ENCODE results near the gene ATP8A2. TPM values are rescaled to one million over a fixed set of nuclear protein-coding genes. Genes with fewer than 3 reads are reported as not detected.
"Not testable (repeated sequence)": the region's sequence is repeated elsewhere in the genome, so short reads cannot be mapped to it uniquely, and the experiment has no call there.

The ATP8A2 gene
- total and polyA plus RNA-seq, 9 donors = 0.23 to 0.95 (median 0.35) TPM

DNA sequence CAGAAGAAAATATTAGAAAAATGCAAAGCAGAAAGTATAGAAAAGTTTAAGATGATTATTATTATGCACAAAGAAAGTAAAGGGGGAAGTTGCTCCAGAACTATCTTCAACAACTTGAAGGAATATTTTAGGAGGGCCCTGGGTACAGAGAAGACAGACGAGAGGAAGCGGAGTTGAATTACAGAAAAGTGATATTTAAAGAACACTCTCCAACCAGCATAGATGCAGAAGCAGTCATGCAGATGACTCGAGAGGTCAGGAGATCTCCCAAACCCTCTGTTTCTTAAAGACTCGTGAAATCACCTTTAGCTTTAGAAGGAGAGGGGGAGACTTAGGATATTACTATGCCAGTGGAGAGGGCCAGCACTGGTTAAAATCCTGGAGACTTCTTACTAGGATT lies 688.6 kb downstream of the ATP8A2 start:
- DNase-seq = no peak
- no peaks in the 10 kb centered on the region for H3K9me3 ChIP-seq
- WGBS, 3 donors = 76 to 86% (median 79%) methylated on average over 4 of the region's 4 CpGs
- H3K27me3 ChIP-seq = no peaks in the 10 kb centered on the region
- no peak overlapping the region for H3K27ac ChIP-seq
- intact Hi-C loops (cut with DNase I) = loop anchor here in 1 of 4 donors (10.0 kb wide), 1 partner anchor 486 kb away; no protein-coding TSS in a partner anchor
- H3K4me3 ChIP-seq = no peak overlapping the region
- TF ChIP-seq, protein P1, sequence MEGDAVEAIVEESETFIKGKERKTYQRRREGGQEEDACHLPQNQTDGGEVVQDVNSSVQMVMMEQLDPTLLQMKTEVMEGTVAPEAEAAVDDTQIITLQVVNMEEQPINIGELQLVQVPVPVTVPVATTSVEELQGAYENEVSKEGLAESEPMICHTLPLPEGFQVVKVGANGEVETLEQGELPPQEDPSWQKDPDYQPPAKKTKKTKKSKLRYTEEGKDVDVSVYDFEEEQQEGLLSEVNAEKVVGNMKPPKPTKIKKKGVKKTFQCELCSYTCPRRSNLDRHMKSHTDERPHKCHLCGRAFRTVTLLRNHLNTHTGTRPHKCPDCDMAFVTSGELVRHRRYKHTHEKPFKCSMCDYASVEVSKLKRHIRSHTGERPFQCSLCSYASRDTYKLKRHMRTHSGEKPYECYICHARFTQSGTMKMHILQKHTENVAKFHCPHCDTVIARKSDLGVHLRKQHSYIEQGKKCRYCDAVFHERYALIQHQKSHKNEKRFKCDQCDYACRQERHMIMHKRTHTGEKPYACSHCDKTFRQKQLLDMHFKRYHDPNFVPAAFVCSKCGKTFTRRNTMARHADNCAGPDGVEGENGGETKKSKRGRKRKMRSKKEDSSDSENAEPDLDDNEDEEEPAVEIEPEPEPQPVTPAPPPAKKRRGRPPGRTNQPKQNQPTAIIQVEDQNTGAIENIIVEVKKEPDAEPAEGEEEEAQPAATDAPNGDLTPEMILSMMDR (IDR thresholded peaks at IDR 0.05) = no peak
- no peak for TF ChIP-seq EP300 (IDR thresholded peaks at IDR 0.05)
- no peak for TF ChIP-seq POLR2A (IDR thresholded peaks at IDR 0.05)
- H3K36me3 ChIP-seq = no peaks in the 10 kb centered on the region
- no peaks in the 10 kb centered on the region for H3K4me1 ChIP-seq (ENCODE audit: insufficient read depth)

DNA sequence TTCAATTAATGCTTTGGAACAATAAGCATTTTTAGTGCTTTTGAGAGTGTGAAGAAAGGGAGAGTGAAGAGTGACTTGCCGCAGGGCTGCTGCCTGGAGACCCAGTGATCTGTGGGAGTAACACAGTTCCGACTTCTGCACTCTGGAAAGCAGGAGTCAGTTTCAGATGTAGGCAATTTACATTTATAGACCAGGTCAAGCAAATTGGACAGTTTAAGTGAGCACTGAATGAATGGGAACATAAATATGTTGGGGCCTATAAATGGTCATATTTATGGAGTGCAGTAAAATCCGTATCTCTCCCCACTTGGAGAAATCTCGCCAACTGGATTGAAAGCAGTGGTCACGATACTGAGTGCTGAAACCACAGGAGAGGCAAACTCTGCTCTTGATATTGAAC lies 689.5 kb downstream of the ATP8A2 start:
- intact Hi-C loops (cut with DNase I) = loop anchor here in 1 of 4 donors (10.0 kb wide), 1 partner anchor 486 kb away; no protein-coding TSS in a partner anchor
- no peaks in the 10 kb centered on the region for H3K27me3 ChIP-seq
- DNase-seq = no peak
- no peaks in the 10 kb centered on the region for H3K4me1 ChIP-seq (ENCODE audit: insufficient read depth)
- no peaks in the 10 kb centered on the region for H3K36me3 ChIP-seq
- H3K27ac ChIP-seq = no peak overlapping the region
- no peak overlapping the region for H3K4me3 ChIP-seq
- TF ChIP-seq EP300 (IDR thresholded peaks at IDR 0.05) = no peak
- no peak for TF ChIP-seq POLR2A (IDR thresholded peaks at IDR 0.05)
- TF ChIP-seq, protein P1 (IDR thresholded peaks at IDR 0.05) = no peak
- H3K9me3 ChIP-seq = no peaks in the 10 kb centered on the region
- WGBS, 3 donors = 74 to 78% (median 76%) methylated on average over 5 of the region's 5 CpGs

DNA sequence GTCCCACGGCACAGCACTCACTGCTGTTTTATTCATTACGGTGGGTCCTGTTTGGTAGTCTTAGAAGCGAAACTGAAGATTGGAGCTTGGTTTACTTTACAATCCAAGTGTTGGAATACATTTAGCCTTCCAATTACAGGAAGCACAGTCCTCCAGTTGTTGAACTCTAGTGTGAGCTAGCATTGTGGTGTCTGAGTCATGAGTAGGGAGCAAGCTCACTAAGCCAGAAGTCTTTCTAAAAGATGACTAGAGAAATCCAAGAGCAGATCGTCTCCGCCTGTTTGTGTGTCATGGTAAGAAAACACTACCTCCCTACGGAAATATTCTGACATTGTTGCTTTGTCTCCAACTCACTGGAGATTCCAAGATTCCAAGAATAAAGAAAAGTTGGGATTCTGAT lies 690.2 kb downstream of the ATP8A2 start:
- DNase-seq = no peak
- no peaks in the 10 kb centered on the region for H3K9me3 ChIP-seq
- no peaks in the 10 kb centered on the region for H3K36me3 ChIP-seq
- H3K4me1 ChIP-seq (ENCODE audit: insufficient read depth) = no peaks in the 10 kb centered on the region
- H3K27ac ChIP-seq = no peak overlapping the region
- no peaks in the 10 kb centered on the region for H3K27me3 ChIP-seq
- TF ChIP-seq, protein P1 (IDR thresholded peaks at IDR 0.05) = no peak
- no peak for TF ChIP-seq EP300 (IDR thresholded peaks at IDR 0.05)
- no peak for TF ChIP-seq POLR2A (IDR thresholded peaks at IDR 0.05)
- intact Hi-C loops (cut with DNase I) = loop anchor here in 1 of 4 donors (10.0 kb wide), 1 partner anchor 487 kb away; no protein-coding TSS in a partner anchor
- H3K4me3 ChIP-seq = no peak overlapping the region
- 73 to 79% (median 74%) methylated on average over 6 of the region's 6 CpGs for WGBS, 3 donors

DNA sequence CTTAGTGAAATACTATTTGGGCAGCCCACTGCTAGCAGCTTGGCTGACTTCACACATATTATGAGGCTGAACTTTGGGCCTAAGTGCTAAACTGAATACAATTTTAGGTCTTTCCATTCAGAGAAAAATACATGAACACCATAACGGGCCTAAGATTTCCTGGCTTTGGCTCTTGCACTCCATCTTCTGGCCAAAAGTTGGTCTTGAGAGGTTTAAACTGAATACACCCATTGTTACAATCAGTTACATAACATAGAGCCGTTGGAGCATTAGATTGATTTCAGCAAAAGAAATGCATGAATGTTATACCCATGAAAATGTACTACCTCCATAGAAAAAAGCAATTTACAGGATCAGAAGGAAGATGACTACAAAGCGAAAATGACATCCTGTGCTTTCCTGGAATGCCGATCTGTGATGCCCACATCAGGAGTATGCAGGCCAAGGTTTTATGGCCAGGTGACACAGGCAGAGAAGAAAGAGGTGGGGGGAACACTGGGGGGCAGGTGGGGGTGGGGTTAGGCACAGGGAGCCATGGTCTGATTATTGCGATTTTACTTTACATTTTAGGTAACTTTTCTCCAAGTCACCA lies 691.2 kb downstream of the ATP8A2 start:
- Histone ChIP-seq H3K27me3 (no peaks in the 10 kb centered on the region), H3K9me3 (no peaks in the 10 kb centered on the region), H3K36me3 (no peaks in the 10 kb centered on the region), H3K4me1 (ENCODE audit: insufficient read depth) (no peaks in the 10 kb centered on the region), H3K27ac (no peak overlapping the region), H3K4me3 (no peak overlapping the region)
- TF ChIP-seq, protein P1 (IDR thresholded peaks at IDR 0.05) = peak in 1 of 3 donors; percentile 10
- TF ChIP-seq POLR2A (IDR thresholded peaks at IDR 0.05) = no peak
- DNase-seq = no peak
- 55 to 56% (median 56%) methylated on average over 5 of the region's 5 CpGs for WGBS, 3 donors
- intact Hi-C loops (cut with DNase I) = loop anchor here in 1 of 4 donors (10.0 kb wide), 1 partner anchor 488 kb away; no protein-coding TSS in a partner anchor

DNA sequence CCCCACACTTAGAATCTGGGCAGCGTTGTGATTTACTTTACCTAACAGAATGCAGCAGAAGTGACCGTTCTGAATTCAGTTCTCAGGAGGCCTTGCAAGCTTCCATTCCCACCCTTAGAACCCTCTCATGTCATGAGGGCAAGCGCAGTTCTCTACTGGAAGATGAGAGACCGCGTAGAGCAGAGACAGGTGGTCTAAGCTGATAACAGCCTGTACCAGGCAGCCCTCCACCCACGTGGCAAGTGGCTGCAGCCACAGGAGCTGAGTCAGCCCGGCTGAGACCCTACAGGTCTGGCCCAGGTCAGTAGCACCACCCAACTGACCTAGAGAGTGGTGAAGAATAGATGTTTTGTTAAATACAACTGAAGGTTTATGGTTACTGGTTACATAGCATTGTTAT lies 694.7 kb downstream of the ATP8A2 start:
- not testable (repeated sequence) for DNase-seq; H3K36me3 ChIP-seq; H3K4me3 ChIP-seq; H3K9me3 ChIP-seq; H3K27me3 ChIP-seq; H3K27ac ChIP-seq; H3K4me1 ChIP-seq (ENCODE audit: insufficient read depth)
- 57 to 79% (median 64%) methylated on average over 7 of the region's 7 CpGs for WGBS, 3 donors
- intact Hi-C loops (cut with DNase I) = loop anchor here in 1 of 4 donors (10.0 kb wide), 1 partner anchor 492 kb away; no protein-coding TSS in a partner anchor
